Stimulated activated naive CD8-positive, alpha-beta T cell treated with anti-CD3 and anti-CD28 coated beads, Interleukin-15, amount 100 ng/mL, for 72 hours (primary cell): Measurements from ENCODE around the gene PSRC1.
"Not testable (repeated sequence)": the region's sequence is repeated elsewhere in the genome, so short reads cannot be mapped to it uniquely, and the experiment has no call there.

Experiments
- ATAC-seq: fragments of 150-1000 bp; cut with Tn5 transposase; 2 replicates; pipeline ENCODE4 v1.10.0; 2021; ENCODE audit warnings: mild to moderate bottlenecking, moderate library complexity
- DNase-seq, 2 donors: peaks; one replicate each; pipeline ENCODE4 v3.0.0; 2021 to 2022
- H3K27ac Mint-ChIP-seq, 2 donors: one replicate each; pipeline ENCODE4 v1.8.0; 2022; ENCODE audit warnings: mild to moderate bottlenecking in 2 of 2, mixed read lengths in 2 of 2, moderate library complexity in 2 of 2
- H3K27me3 Mint-ChIP-seq: one replicate; pipeline ENCODE4 v1.8.0; 2022; ENCODE audit warnings: mixed read lengths
- H3K4me1 Mint-ChIP-seq: one replicate; pipeline ENCODE4 v1.8.0; 2022; ENCODE audit warnings: mild to moderate bottlenecking, mixed read lengths
- H3K4me3 Mint-ChIP-seq, 2 donors: one replicate each; pipeline ENCODE4 v1.8.0; 2022; ENCODE audit warnings: mild to moderate bottlenecking in 2 of 2, mixed read lengths in 2 of 2, moderate library complexity in 1 of 2
- H3K9me3 Mint-ChIP-seq, 2 donors: one replicate each; pipeline ENCODE4 v1.8.0; 2022; ENCODE audit warnings: mixed read lengths in 2 of 2

PSRC1 gene

DNA sequence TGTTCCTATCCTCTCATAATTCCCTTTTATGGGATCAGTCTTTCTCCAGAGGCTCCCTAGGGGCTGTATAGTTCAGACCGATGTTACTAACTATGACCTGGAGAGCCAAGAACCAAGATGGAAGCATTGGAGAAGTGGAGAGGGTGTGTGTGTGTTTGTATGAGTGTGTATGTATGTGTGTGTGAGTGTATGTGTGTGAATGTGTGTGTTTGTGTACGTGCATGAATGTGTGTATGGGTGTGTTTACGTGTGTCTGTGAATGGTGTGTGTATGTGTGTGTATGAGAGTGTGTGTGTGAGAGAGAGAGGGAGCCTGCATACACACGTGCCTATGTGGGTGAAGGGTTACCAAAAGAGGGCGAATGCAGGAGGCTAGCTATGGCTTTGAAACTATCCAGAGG lies 18.9 kb upstream of the PSRC1 start:
- no peaks in the 10 kb centered on the region for H3K4me1 Mint-ChIP-seq
- peaks cover 9% of the 10 kb centered on the region for H3K27me3 Mint-ChIP-seq
- H3K27ac Mint-ChIP-seq: no peak overlapping the region
- no peak overlapping the region for H3K4me3 Mint-ChIP-seq
- no peaks in the 10 kb centered on the region for H3K9me3 Mint-ChIP-seq
- DNase-seq (no peak), ATAC-seq (no peak)

GRCh38 chr1:109300650-109301151 lies 17.8 kb upstream of the PSRC1 start:
- Mint-ChIP-seq H3K27ac (no peak overlapping the region), H3K4me3 (no peak overlapping the region), H3K9me3 (no peaks in the 10 kb centered on the region), H3K4me1 (no peaks in the 10 kb centered on the region), H3K27me3 (peaks cover 9% of the 10 kb centered on the region)
- no peak for DNase-seq
- no peak for ATAC-seq

DNA sequence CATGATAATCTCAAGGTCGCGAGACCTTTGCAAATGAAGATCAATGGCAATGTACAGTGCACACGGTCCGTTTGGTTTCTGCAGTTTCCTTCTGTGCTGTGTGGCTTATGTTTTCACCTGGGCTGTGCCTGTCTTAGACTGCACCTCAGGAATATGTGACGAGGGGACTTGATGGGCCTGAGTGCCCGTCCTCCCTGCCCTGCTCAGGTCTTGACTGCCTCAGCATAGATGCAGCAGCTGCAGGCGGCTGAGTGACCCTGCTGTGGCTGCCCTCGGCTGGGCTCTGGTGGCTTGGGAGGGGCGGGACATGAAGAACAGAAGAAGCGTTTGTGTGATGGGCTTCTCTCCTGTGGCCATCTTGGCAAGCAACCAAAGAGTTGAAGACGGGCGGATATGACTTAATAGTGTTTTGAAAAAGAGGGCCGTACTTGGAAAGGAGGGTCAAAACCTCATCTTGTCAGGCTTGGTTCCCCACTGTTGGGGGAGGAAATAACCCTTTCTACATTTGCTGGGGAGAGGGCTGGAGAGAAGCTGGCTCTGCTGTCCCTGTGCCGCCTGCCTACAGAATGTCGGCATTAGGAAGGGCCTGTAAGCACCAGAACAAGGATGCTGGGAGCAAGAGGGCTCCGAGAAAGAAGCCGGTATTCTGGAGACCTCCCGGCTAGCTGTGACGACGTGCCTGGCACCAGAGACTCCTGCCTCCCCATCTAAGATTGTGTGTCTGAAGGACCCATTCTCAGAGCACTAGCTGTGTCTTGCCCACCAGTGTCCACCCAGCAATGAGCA lies 16.8 kb upstream of the PSRC1 start:
- DNase-seq: no peak
- Mint-ChIP-seq H3K27ac (peak overlapping the region in 1 of 2 donors; percentile 31), H3K27me3 (peaks cover 13% of the 10 kb centered on the region), H3K4me3 (no peak overlapping the region), H3K9me3 (no peaks in the 10 kb centered on the region), H3K4me1 (no peaks in the 10 kb centered on the region)
- ATAC-seq: no peak

DNA sequence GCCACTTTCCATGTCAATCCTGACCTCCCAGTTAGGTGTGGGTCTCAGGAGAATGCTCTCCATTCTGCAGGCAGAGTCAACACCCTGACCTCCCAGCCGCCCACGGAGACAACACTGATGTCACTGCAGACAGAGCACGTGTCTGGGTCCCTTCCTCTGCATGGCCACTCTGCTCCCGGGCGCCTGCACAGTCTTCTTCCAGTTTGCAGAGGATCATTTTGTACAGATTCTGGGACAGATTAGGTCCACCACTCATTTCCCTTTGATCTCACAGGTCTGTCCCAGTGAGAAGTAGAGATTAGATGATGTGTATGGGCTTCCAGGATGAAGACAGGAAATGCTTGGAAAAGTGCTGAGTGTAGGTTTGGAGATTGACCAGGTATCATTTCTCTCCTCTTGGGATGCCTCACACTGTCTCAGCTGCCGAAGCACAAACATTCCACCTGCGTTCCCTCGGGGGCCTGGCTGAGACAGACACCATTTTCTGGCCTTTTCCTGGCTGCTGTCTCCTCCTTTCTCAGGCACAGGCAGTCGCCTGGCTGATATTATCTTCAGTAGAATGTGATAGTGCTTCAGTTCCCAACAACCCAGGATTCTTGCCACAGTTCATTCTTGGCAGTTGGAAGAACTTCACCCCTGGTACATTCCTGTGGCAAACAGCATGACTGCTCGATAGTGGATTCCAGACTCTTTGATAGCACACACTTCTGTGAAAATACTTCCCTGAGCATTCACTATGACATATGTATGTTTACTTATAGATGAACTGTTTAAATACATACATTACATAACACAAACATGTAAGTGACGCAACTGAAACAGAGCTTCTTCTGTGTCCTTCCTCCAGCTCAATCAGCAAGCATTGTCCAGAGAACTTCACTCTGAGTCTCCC lies 16.0 kb upstream of the PSRC1 start:
- no peak for DNase-seq

GRCh38 chr1:109296782-109297181 lies 13.8 kb upstream of the PSRC1 start:
- no peak overlapping the region for H3K4me3 Mint-ChIP-seq
- H3K27me3 Mint-ChIP-seq: peaks cover 20% of the 10 kb centered on the region
- H3K9me3 Mint-ChIP-seq: no peaks in the 10 kb centered on the region
- ATAC-seq: no peak
- H3K4me1 Mint-ChIP-seq: no peaks in the 10 kb centered on the region
- DNase-seq: no peak
- no peak overlapping the region for H3K27ac Mint-ChIP-seq

More for the DNA sequence above, 16.0 kb upstream of the PSRC1 start:
- Mint-ChIP-seq H3K4me3 (no peak overlapping the region), H3K27ac (no peak overlapping the region), H3K9me3 (no peaks in the 10 kb centered on the region), H3K4me1 (no peaks in the 10 kb centered on the region), H3K27me3 (peaks cover 20% of the 10 kb centered on the region)
- no peak for ATAC-seq

DNA sequence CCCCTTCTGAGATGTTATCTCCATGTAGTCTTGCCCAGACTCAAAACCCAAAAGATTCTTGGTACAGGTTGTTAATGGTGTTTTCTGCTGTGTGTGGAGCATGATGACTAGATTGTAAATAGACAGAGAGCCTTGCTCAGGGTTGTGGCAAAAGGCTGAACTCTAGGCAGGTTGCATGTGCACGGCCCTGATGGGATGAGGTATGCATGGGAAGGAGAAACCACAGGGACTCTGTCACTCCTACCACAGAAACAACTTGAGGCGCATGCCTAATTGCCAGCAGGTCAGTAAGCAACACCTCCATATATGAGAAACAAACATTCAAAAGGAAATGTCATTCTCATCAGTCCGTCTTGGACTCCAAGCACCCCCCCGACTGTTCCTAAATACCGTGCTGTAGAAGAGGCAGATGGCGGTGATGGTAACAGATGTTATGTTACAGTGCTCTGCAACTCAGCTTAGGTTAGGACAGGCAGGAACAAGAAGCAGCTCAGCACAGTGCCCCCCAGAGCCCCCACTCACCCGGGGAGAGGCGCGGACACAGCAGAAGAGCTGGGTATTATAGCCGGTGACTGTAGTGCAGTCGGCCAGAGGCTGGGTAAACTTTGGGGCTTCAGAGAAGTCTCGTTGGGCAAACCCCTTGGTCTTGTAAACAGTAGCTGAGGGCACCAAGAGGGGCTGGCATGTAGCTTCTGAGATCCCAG lies 12.9 kb upstream of the PSRC1 start:
- DNase-seq (no peak), ATAC-seq (no peak)
- Mint-ChIP-seq H3K9me3 (no peaks in the 10 kb centered on the region), H3K27me3 (peaks cover 20% of the 10 kb centered on the region), H3K4me1 (no peaks in the 10 kb centered on the region), H3K4me3 (no peak overlapping the region), H3K27ac (no peak overlapping the region)

DNA sequence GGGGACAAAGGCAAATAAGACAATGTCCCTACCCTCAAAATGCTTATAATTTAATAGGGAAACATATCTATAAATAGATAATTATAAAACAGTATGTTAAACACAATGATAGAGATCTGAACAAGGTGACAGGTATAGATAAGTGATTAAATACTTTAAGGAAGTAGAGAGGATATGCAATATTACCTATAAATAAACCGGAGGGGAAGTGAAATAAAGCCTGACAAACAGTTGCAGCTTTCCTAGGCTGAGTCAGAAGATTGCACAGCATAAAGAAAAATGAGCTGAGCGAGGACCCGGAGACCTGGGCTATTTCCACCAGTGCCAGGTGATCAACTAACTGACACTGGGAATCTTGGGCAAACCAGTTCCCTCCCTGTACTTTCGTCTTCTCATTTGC lies 11.5 kb upstream of the PSRC1 start:
- H3K4me3 Mint-ChIP-seq: no peak overlapping the region
- peaks cover 15% of the 10 kb centered on the region for H3K27me3 Mint-ChIP-seq
- DNase-seq (no peak), ATAC-seq (no peak)
- H3K4me1 Mint-ChIP-seq: no peaks in the 10 kb centered on the region
- no peaks in the 10 kb centered on the region for H3K9me3 Mint-ChIP-seq
- no peak overlapping the region for H3K27ac Mint-ChIP-seq

DNA sequence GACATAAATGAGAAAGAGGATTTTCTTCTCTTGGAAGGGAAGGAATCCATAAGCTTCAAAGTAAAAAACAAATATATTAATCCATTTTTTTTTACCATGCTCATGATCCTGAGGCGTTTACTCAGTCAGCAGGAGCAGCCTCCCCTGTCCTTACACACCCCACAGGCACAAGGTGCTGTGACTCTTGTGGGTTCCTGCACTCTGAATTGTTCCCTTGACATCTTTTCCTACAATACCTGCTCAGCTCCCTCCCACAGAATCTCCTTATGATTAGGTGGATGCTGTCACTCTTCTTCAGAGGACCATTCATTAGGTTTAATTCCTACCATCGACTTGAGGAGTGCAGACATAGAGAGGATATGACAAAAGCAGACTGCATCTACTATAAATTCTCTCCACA lies 10.1 kb upstream of the PSRC1 start:
- Mint-ChIP-seq H3K27ac (peak overlapping the region in 1 of 2 donors; percentile 72), H3K27me3 (peaks cover 11% of the 10 kb centered on the region), H3K4me1 (no peaks in the 10 kb centered on the region), H3K9me3 (no peaks in the 10 kb centered on the region), H3K4me3 (no peak overlapping the region)
- DNase-seq (no peak), ATAC-seq (no peak)

- DNase-seq: no peak
- no peak for ATAC-seq
- Mint-ChIP-seq H3K4me3 (no peak overlapping the region), H3K4me1 (no peaks in the 10 kb centered on the region), H3K9me3 (no peaks in the 10 kb centered on the region), H3K27me3 (peaks cover 11% of the 10 kb centered on the region), H3K27ac (no peak overlapping the region)
These were observed 9.4 kb upstream of the PSRC1 start for GRCh38 chr1:109292364-109292763.

DNA sequence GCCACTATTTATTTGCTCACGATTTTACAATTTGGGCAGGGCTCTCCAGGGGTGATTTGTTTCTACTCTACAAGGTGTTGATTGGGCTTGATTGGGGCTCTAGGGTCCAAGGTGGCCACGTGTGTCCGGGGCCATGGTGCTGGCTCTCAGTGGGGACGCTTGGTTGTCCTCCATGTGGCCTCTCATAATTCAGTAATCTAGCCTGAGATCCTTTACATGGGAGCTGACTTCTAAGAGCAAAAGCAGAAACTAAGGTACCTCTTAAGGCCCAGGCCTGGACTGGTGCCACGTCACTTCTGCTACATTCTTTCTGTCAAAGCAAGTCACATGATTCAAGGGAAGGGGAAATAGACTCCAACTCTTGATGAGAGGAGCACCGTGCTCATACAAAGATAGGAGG lies 8.1 kb upstream of the PSRC1 start:
- no peak for ATAC-seq
- DNase-seq: no peak
- Mint-ChIP-seq H3K4me3 (no peak overlapping the region), H3K4me1 (no peaks in the 10 kb centered on the region), H3K9me3 (no peaks in the 10 kb centered on the region), H3K27me3 (peaks cover 11% of the 10 kb centered on the region), H3K27ac (no peak overlapping the region)

GRCh38 chr1:109290137-109290536 lies 7.2 kb upstream of the PSRC1 start:
- no peak overlapping the region for H3K27ac Mint-ChIP-seq
- DNase-seq (no peak), ATAC-seq (no peak)
- H3K4me1 Mint-ChIP-seq: no peaks in the 10 kb centered on the region
- H3K27me3 Mint-ChIP-seq: peaks cover 11% of the 10 kb centered on the region
- no peak overlapping the region for H3K4me3 Mint-ChIP-seq
- no peaks in the 10 kb centered on the region for H3K9me3 Mint-ChIP-seq

GRCh38 chr1:109286762-109287161 lies 3.8 kb upstream of the PSRC1 start:
- H3K4me1 Mint-ChIP-seq: peaks cover 27% of the 10 kb centered on the region
- not testable (repeated sequence) for DNase-seq, ATAC-seq, H3K9me3 Mint-ChIP-seq, H3K4me3 Mint-ChIP-seq, H3K27me3 Mint-ChIP-seq
- H3K27ac Mint-ChIP-seq: peak overlapping the region in 1 of 2 donors; percentile 41

DNA sequence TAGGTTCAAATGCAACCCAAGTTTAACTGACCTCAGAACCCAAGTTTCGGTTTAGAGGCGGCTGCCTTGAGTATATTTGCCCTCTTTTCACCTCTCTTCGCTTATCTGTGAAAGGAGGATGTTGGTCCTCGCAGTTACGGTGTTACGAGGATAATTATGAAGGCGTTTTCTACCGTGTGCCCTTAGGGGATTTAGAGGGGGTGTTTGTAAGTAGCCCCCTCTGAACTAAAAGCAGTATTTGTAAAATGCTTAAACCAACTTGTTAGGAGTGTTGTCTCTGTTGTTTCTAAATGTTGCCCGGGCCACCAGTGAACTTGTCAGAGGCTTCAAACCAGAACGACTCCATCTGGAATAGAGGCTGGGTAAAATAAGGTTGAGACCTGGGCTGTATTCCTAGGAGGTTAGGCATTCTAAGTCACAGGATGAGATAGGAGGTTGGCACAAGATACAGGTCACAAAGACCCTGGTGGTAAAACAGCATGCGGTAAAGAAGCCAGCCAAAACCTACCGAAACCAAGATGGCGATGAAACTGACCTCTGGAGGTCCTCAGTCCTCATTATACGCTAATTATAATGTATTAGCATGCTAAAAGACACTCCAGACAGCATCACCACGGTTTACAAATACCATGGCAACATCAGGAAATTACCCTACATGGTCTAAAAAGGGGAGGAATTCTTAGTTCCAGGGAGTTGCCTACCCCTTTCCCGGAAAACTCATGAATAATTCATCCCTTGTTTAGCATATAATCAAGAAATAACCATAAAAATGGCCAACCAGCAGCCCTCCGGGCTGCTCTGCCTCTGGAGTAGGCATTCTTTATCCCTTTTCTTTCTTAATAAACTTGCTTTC lies 1.0 kb upstream of the PSRC1 start:
- no peak for DNase-seq
- Mint-ChIP-seq H3K4me3 (peak overlapping the region; percentile 97 to 99), H3K27ac (peak overlapping the region in 1 of 2 donors; percentile 34), H3K9me3 (no peaks in the 10 kb centered on the region), H3K4me1 (peaks cover 33% of the 10 kb centered on the region), H3K27me3 (no peaks in the 10 kb centered on the region)
- ATAC-seq: no peak

DNA sequence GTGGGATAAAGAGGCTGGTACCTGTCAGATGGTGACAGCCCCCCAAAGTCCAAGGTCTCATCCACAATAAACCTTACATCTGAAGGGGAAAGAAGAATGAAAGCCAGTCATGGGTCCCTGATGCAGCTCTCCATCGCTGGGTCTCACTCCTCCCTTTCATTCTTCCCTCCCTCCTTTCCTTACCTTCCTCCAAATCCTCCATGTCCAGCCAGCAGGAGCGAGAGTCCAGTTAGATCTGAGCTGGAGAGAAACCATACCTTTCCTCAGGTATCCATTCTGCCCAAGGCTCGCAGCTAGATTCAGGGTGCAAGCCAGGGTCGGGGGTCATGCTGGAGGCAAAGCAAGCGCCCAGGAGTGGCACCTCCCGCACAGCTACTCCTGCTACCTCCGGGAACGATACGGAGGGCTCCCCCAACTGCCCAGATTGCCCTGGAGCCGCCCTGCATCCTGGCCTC lies 421 bp downstream of the PSRC1 start:
- no peaks in the 10 kb centered on the region for H3K27me3 Mint-ChIP-seq
- peaks cover 33% of the 10 kb centered on the region for H3K4me1 Mint-ChIP-seq
- DNase-seq (no peak), ATAC-seq (no peak)
- peak overlapping the region in 1 of 2 donors; percentile 97 for H3K27ac Mint-ChIP-seq
- H3K4me3 Mint-ChIP-seq: peak overlapping the region; percentile 97 to 99
- no peaks in the 10 kb centered on the region for H3K9me3 Mint-ChIP-seq
